ENCODE results near the gene ASCL4. TPM values are rescaled to one million over a fixed set of nuclear protein-coding genes. Genes with fewer than 3 reads are reported as not detected.
"Not testable (repeated sequence)": the region's sequence is repeated elsewhere in the genome, so short reads cannot be mapped to it uniquely, and the experiment has no call there.

The ASCL4 gene
- total and polyA plus RNA-seq, 9 of the 15 experiments (the other 6 are each of a cell fraction or from before 2014, with no cell fraction given): not detected

GRCh38 chr12:107727742-107728141, 46.8 kb upstream of the ASCL4 start:
- H3K4me2 ChIP-seq (ENCODE audit: insufficient read depth, low read length); H3K9me3 ChIP-seq (replicated peaks; ENCODE audit: control insufficient read depth, insufficient read depth, low read depth, low read length); H3K9ac ChIP-seq (ENCODE audit: insufficient read depth in 1 of 2, low read depth in 2 of 2, low read length in 2 of 2); intact Hi-C loops (cut with micrococcal nuclease); H3K36me3 ChIP-seq (ENCODE audit: control insufficient read depth, insufficient read depth, low read length); H3K79me2 ChIP-seq (ENCODE audit: control insufficient read depth, insufficient read depth, low read length); H3K4me1 ChIP-seq (replicated peaks in 1 of 2; ENCODE audit: control insufficient read depth in 2 of 2, insufficient read depth in 2 of 2, low read length in 2 of 2); H3K4me3 ChIP-seq; H4K20me1 ChIP-seq (replicated peaks; ENCODE audit: control insufficient read depth, insufficient read depth, low read length); ATAC-seq; FAIRE-seq; H3K27ac ChIP-seq (ENCODE audit: extremely low read depth, low read depth, low read length); POLR2A ChIA-PET; H3K9me1 ChIP-seq (ENCODE audit: control insufficient read depth, insufficient read depth, low read length); H3K27me3 ChIP-seq (ENCODE audit: control insufficient read depth in 2 of 2, insufficient read depth in 2 of 2, low read length in 2 of 2); BruUV-seq (replicated peaks); CTCF ChIA-PET (ENCODE audit: low intra/inter-chr PET ratio); in situ Hi-C loops (cut with MboI); H2AFZ ChIP-seq (ENCODE audit: low read depth, low read length); DNase-seq (ENCODE audit: extremely low read depth in 1 of 4, low spot score in 3 of 4): not testable (repeated sequence)
- peak; percentile 47 for TF ChIP-seq ZNF146 (CRISPR knock-in tag; IDR thresholded peaks at IDR 0.05; ENCODE audit: unreplicated experiment)
- WGBS (ENCODE audit: insufficient coverage, low coverage, missing lambda C conversion rate): no CpG with 5 or more reads among the region's 1 CpG

DNA sequence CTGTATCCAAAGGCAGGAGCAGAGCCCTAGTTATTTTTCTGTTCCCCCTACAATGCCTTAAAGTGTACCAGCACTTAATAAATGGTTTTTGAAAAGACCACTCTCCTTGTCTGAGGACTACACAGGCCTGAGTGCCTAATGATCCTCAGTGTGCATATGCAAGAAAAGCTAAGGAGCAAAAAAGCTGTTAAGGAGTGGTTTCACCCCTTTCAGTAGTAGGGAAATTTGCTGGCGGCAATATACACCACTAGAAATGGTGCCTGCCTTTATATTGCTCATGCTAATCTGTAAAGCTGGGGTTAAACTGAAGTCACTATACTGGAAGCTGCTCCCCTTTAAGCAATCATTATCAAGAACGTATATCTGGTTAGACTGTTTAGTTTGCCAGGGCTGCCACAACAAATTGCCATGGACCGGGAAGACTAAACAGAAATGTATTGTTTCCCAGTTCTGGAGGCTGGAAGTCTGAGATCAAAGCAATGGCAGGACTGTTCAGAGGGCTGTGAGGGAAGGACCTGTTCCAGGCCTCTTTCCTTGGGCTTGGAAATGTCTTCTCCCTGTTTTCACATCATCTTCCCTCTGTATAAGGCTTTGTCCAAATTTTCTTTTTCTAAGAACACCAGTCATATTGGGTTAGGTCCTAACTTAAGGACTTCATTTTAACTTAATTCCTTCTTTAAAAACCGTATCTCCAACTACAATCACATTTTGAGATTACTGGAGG, 43.7 kb upstream of the ASCL4 start:
- 51% methylated on average over 4 of the region's 4 CpGs for WGBS (ENCODE audit: insufficient coverage, low coverage, missing lambda C conversion rate)
- BruUV-seq (replicated peaks): no TSS peak
- H3K27ac ChIP-seq (ENCODE audit: extremely low read depth, low read depth, low read length): no peak overlapping the region
- H3K9me1 ChIP-seq (ENCODE audit: control insufficient read depth, insufficient read depth, low read length): no peaks in the 10 kb centered on the region
- POLR2A ChIA-PET: no interaction called here
- no peak for TF ChIP-seq ZNF143 (CRISPR knock-in tag; IDR thresholded peaks at IDR 0.05)
- TF ChIP-seq TCF3 (CRISPR knock-in tag; IDR thresholded peaks at IDR 0.05): no peak
- TF ChIP-seq SPI1 (IDR thresholded peaks at IDR 0.05; ENCODE audit: borderline replicate concordance, low read depth, low read length): no peak
- TF ChIP-seq, protein P1, sequence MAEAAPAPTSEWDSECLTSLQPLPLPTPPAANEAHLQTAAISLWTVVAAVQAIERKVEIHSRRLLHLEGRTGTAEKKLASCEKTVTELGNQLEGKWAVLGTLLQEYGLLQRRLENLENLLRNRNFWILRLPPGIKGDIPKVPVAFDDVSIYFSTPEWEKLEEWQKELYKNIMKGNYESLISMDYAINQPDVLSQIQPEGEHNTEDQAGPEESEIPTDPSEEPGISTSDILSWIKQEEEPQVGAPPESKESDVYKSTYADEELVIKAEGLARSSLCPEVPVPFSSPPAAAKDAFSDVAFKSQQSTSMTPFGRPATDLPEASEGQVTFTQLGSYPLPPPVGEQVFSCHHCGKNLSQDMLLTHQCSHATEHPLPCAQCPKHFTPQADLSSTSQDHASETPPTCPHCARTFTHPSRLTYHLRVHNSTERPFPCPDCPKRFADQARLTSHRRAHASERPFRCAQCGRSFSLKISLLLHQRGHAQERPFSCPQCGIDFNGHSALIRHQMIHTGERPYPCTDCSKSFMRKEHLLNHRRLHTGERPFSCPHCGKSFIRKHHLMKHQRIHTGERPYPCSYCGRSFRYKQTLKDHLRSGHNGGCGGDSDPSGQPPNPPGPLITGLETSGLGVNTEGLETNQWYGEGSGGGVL (CRISPR knock-in tag; IDR thresholded peaks at IDR 0.05): no peak
- no peak for TF ChIP-seq NEUROD1 (IDR thresholded peaks at IDR 0.05; ENCODE audit: borderline replicate concordance, low read depth, low read length, partially characterized antibody)
- no peak for TF ChIP-seq CREB3 (tag; conservative IDR thresholded peaks at IDR 0.05; ENCODE audit: low read depth)
- TF ChIP-seq TEAD4 (IDR thresholded peaks at IDR 0.05; ENCODE audit: low read length): no peak
- TF ChIP-seq TEAD4 (CRISPR knock-in tag; IDR thresholded peaks at IDR 0.05; ENCODE audit: borderline replicate concordance): no peak
- TF ChIP-seq, protein P2, sequence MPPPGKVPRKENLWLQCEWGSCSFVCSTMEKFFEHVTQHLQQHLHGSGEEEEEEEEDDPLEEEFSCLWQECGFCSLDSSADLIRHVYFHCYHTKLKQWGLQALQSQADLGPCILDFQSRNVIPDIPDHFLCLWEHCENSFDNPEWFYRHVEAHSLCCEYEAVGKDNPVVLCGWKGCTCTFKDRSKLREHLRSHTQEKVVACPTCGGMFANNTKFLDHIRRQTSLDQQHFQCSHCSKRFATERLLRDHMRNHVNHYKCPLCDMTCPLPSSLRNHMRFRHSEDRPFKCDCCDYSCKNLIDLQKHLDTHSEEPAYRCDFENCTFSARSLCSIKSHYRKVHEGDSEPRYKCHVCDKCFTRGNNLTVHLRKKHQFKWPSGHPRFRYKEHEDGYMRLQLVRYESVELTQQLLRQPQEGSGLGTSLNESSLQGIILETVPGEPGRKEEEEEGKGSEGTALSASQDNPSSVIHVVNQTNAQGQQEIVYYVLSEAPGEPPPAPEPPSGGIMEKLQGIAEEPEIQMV (tag; conservative IDR thresholded peaks at IDR 0.05; ENCODE audit: low read depth): no peak
- TF ChIP-seq PHF20 (IDR thresholded peaks at IDR 0.05; ENCODE audit: partially characterized antibody): no peak
- ATAC-seq: no peak
- H4K20me1 ChIP-seq (replicated peaks; ENCODE audit: control insufficient read depth, insufficient read depth, low read length): no peaks in the 10 kb centered on the region; the same call in 1 of the 2 replicates
- no peak overlapping the region for H2AFZ ChIP-seq (ENCODE audit: low read depth, low read length)
- in situ Hi-C loops (cut with MboI) (no loop called here), intact Hi-C loops (cut with micrococcal nuclease) (no loop called here)
- H3K79me2 ChIP-seq (ENCODE audit: control insufficient read depth, insufficient read depth, low read length): no peaks in the 10 kb centered on the region
- H3K9ac ChIP-seq (ENCODE audit: insufficient read depth in 1 of 2, low read depth in 2 of 2, low read length in 2 of 2): no peak overlapping the region
- no peak overlapping the region for H3K4me3 ChIP-seq
- H3K4me1 ChIP-seq (replicated peaks in 1 of 2; ENCODE audit: control insufficient read depth in 2 of 2, insufficient read depth in 2 of 2, low read length in 2 of 2): no peaks in the 10 kb centered on the region
- H3K27me3 ChIP-seq (ENCODE audit: control insufficient read depth in 2 of 2, insufficient read depth in 2 of 2, low read length in 2 of 2): no peaks in the 10 kb centered on the region
- CTCF ChIA-PET (ENCODE audit: low intra/inter-chr PET ratio): no interaction called here
- H3K36me3 ChIP-seq (ENCODE audit: control insufficient read depth, insufficient read depth, low read length): peaks cover 28% of the 10 kb centered on the region
- no peaks in the 10 kb centered on the region for H3K9me3 ChIP-seq (replicated peaks; ENCODE audit: control insufficient read depth, insufficient read depth, low read depth, low read length)
- no peak for DNase-seq (ENCODE audit: extremely low read depth in 1 of 4, low spot score in 3 of 4)
- no peak overlapping the region for H3K4me2 ChIP-seq (ENCODE audit: insufficient read depth, low read length)
- FAIRE-seq: no peak

All from K562 (cell line).